ENCODE data around the gene DHRS9.
"Not testable (repeated sequence)": the region's sequence is repeated elsewhere in the genome, so short reads cannot be mapped to it uniquely, and the experiment has no call there.

Gene DHRS9

DNA sequence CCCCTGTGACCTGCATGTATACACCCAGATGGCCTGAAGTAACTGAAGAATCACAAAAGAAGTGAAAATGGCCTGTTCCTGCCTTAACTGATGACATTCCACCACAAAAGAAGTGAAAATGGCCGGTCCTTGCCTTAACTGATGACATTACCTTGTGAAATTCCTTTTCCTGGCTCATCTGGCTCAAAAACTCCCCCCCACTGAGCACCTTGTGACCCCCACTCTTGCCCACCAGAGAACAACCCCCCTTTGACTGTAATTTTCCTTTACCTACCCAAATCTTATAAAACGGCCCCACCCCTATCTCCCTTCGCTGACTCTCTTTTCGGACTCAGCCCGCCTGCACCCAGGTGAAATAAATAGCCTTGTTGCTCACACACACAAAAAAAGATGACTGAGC lies 67.1 kb downstream of the DHRS9 start:
- not testable (repeated sequence) for DNase-seq (ENCODE audit: low spot score)

DNA sequence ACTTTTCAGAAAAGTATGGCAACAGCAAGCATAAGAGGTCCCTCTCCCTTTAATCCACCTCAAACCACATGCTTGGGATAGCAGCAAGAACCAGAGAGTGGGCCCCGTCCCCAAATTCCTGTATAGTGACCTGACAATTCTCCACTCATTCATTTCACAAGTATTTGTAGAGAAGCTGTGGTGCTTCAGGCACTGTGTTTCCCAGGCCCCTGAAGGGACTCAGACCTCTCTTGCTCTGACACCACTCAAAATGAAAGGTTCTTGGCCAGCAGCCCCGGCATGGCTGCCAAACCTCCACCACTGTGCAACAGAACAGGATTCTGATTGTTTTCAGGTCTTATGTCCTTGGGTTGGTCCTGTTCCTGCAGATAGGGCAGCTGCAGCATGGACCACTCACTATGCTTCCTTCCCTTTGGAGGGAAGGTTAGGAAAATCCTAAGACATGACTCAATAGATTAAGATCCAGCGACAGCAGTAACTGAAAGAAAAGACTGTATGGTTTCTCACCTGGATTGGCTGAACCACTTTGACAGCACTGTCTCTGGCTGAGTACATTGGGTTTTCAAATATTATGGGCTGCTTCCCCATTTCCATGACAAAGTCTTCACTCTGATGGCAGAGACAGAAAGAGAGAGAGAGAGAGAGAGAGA lies 67.6 kb downstream of the DHRS9 start:
- no peak for DNase-seq (ENCODE audit: low spot score)

GRCh38 chr2:169137924-169138323 lies 68.6 kb downstream of the DHRS9 start:
- no peak for DNase-seq (ENCODE audit: low spot score)

GRCh38 chr2:169139145-169139544 lies 69.8 kb downstream of the DHRS9 start:
- no peak for DNase-seq (ENCODE audit: low spot score)

- DNase-seq (ENCODE audit: low spot score), result no peak
Observed at GRCh38 chr2:169139993-169140767, 70.8 kb downstream of the DHRS9 start.

DNA sequence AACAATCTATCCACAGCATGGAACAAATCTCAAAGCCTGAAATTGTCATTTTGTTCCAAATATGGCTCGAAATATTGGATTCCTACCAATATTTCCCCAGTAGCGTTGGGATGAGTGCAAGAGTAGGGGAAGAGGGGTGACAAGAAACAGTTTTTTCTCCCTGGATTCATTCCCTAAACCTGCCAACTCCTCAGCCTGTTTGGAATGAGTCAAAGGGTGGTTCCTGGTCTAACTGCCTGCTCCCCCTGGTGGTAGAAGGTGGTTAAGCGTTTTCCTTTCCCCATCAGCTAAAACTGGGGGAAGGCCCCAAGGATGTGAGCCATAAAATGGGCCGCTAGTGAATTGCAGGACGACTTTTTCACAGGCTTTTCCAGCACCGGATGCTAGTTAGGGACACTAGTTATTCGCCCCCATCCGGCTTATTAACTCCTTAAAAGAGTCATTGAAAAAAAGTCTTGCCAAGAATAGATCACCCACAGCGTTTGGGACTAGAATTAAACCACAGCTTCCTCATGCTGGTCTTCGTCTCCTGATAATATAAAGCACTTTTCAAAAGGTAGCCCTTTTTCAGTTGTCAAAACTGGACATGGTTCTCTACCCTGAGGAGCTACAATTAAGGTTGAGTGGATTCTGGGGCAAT lies 72.5 kb downstream of the DHRS9 start:
- peak; percentile 70 for DNase-seq (ENCODE audit: low spot score)

- no peak for DNase-seq (ENCODE audit: low spot score)
Observed at GRCh38 chr2:169143998-169144397, 74.6 kb downstream of the DHRS9 start.
